ENCODE measurements around the gene CNOT9. TPM values are rescaled to one million over a fixed set of nuclear protein-coding genes. Genes with fewer than 3 reads are reported as not detected.

The CNOT9 gene
- total and polyA plus RNA-seq, 10 of the 15 experiments (the other 5 are each of a cell fraction or from before 2014, with no cell fraction given) = 51.0 to 172 (median 98.2) TPM

- no peak for TF ChIP-seq E2F8 (IDR thresholded peaks at IDR 0.05; ENCODE audit: low read depth, partially characterized antibody)
- TF ChIP-seq ZNF207 (IDR thresholded peaks at IDR 0.05; ENCODE audit: borderline replicate concordance) = no peak
- no peak for TF ChIP-seq POLR2AphosphoS2 (IDR thresholded peaks at IDR 0.05; ENCODE audit: low read depth, low read length)
- no peak for TF ChIP-seq IRF4 (IDR thresholded peaks at IDR 0.05; ENCODE audit: low read depth, low read length)
- no peak for TF ChIP-seq ZBTB40 (IDR thresholded peaks at IDR 0.05; ENCODE audit: borderline replicate concordance)
- no peak for TF ChIP-seq SMC3 (IDR thresholded peaks at IDR 0.05; ENCODE audit: borderline replicate concordance, low read length)
- TF ChIP-seq PML (IDR thresholded peaks at IDR 0.05; ENCODE audit: low read length) = no peak
- TF ChIP-seq SPI1 (IDR thresholded peaks at IDR 0.05; ENCODE audit: borderline replicate concordance, insufficient read depth, low read depth, low read length) = peak; percentile 94
- no peak for TF ChIP-seq CEBPB (IDR thresholded peaks at IDR 0.05; ENCODE audit: borderline replicate concordance in 1 of 2, low read depth in 2 of 2, low read length in 2 of 2)
- no peak for TF ChIP-seq CBX5 (IDR thresholded peaks at IDR 0.05; ENCODE audit: low read depth)
- TF ChIP-seq TCF3 (IDR thresholded peaks at IDR 0.05; ENCODE audit: borderline replicate concordance, insufficient read depth, low read depth, low read length) = no peak
- TF ChIP-seq JUNB (IDR thresholded peaks at IDR 0.05) = peak; percentile 86
- TF ChIP-seq ATF7 (IDR thresholded peaks at IDR 0.05; ENCODE audit: low read depth) = no peak
- no peak for TF ChIP-seq ZBTB4 (CRISPR knock-in tag; IDR thresholded peaks at IDR 0.05)
- no peak for TF ChIP-seq GABPA (IDR thresholded peaks at IDR 0.05; ENCODE audit: low read depth)
- TF ChIP-seq ZNF384 (IDR thresholded peaks at IDR 0.05; ENCODE audit: borderline replicate concordance, low read depth, low read length) = no peak
- TF ChIP-seq CREB1 (IDR thresholded peaks at IDR 0.05; ENCODE audit: low read depth) = no peak
- 0 out of 2 replicates have a peak, but pooled peaks have one; percentile 41 for TF ChIP-seq MEF2A (IDR thresholded peaks at IDR 0.05; ENCODE audit: insufficient read depth, low read depth, low read length)
- TF ChIP-seq NFYA (IDR thresholded peaks at IDR 0.05; ENCODE audit: borderline replicate concordance, low read depth, low read length) = no peak
Observed at GRCh38 chr2:218547978-218548377, 20.7 kb upstream of the CNOT9 start (continued).

Measured in GM12878 (cell line).